ENCODE measurements around the gene GABRD.
"Not testable (repeated sequence)": the region's sequence is repeated elsewhere in the genome, so short reads cannot be mapped to it uniquely, and the experiment has no call there.

The GABRD gene

DNA sequence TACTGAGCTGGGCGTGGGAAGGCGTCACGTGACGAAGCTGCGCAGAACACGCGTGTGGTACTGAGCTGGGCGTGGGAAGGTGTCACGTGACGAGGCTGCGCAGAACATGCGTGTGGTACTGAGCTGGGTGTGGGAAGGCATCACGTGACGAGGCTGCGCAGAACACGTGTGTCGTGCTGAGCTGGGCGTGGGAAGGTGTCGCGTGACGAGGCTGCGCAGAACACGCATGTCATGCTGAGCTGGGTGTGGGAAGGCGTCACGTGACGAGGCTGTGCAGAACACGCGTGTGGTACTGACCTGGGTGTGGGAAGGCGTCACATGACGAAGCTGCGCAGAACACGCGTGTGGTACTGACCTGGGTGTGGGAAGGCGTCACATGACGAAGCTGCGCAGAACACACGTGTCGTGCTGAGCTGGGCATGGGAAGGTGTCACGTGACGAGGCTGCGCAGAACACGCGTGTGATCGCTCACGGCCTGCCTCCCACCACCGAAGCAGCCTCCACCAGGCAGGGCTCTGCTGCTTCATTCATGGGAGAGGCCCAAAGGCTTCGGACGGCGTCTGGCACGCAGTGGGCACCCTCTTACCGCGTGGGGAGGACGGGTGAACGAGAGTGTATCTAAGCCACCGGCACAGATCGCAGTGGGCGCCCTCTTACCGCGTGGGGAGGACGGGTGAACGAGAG is 39.5 kb upstream of the GABRD start:
- no peaks in the 10 kb centered on the region for H3K4me1 ChIP-seq (ENCODE audit: control extremely low read depth in 1 of 4, control insufficient read depth in 4 of 4, insufficient read depth in 4 of 4, low read length in 3 of 4)
- H3K4me3 ChIP-seq (ENCODE audit: control insufficient read depth in 1 of 7, extremely low read depth in 1 of 7, insufficient read depth in 4 of 7, low read depth in 2 of 7, low read length in 6 of 7) = no peak overlapping the region
- 94% methylated on average over 51 of the region's 61 CpGs for WGBS (ENCODE audit: insufficient coverage)
- DNase-seq = no peak
- no peaks in the 10 kb centered on the region for H3K36me3 ChIP-seq (ENCODE audit: control insufficient read depth in 4 of 4, insufficient read depth in 4 of 4, low read length in 3 of 4)
- peaks cover 0 to 5% (median 0%) of the 10 kb centered on the region in 5 experiments for H3K27me3 ChIP-seq (replicated peaks in 2 of 5; ENCODE audit: control insufficient read depth in 4 of 5, insufficient read depth in 5 of 5, low read length in 4 of 5)
- ChIA-PET CTCF (interaction anchor here (0.8 kb wide), 1 partner anchor 36 kb away, joined by 3 read pairs; no protein-coding TSS in a partner anchor), POLR2A (no interaction called here)
- H3K27ac ChIP-seq (ENCODE audit: insufficient read depth in 1 of 2, low read depth in 1 of 2, low read length in 2 of 2, poor library complexity in 1 of 2, severe bottlenecking in 2 of 2) = no peak overlapping the region
- peaks cover 0 to 9% (median 0%) of the 10 kb centered on the region in 5 experiments for H3K9me3 ChIP-seq (ENCODE audit: control extremely low read depth in 1 of 5, control insufficient read depth in 4 of 5, insufficient read depth in 2 of 5, low read depth in 1 of 5, low read length in 4 of 5)

DNA sequence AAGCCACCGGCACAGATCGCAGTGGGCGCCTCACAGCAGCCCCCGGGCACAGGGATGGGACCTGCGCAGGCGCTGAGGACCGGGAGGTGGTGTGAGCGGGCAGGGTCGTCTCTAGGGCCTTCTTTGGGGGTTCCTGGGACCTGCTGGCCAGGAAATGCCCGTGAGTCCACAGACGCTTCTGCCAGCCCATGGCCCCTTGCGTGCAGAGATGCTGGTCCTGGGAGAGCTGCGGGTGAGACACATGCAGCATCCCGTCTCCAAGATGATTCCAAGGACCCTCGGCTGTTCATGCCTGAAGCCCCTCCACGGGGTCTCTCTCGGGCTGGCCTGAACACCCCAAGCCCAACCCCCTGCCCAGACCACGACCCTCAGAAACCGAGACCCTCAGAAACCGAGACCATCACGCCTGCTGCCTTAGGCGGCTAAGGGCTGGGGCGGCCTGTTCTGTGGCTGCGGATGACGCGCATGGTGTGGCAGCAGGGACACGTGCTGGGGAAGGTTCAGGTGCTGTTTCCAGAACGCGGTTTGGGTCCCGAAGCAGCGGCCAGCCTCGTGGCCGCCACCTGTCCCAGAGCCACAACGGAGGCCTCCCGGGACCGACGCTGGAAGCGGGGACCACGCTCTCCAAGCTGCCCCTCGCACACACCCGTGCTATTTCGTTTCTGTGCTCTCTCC is 38.5 kb upstream of the GABRD start:
- Histone ChIP-seq H3K4me3 (ENCODE audit: control insufficient read depth in 1 of 7, extremely low read depth in 1 of 7, insufficient read depth in 4 of 7, low read depth in 2 of 7, low read length in 6 of 7) (no peak overlapping the region), H3K27me3 (replicated peaks in 2 of 5; ENCODE audit: control insufficient read depth in 4 of 5, insufficient read depth in 5 of 5, low read length in 4 of 5) (peaks cover 0 to 4% (median 0%) of the 10 kb centered on the region in 5 experiments), H3K36me3 (ENCODE audit: control insufficient read depth in 4 of 4, insufficient read depth in 4 of 4, low read length in 3 of 4) (no peaks in the 10 kb centered on the region), H3K4me1 (ENCODE audit: control extremely low read depth in 1 of 4, control insufficient read depth in 4 of 4, insufficient read depth in 4 of 4, low read length in 3 of 4) (no peaks in the 10 kb centered on the region), H3K27ac (ENCODE audit: insufficient read depth in 1 of 2, low read depth in 1 of 2, low read length in 2 of 2, poor library complexity in 1 of 2, severe bottlenecking in 2 of 2) (no peak overlapping the region), H3K9me3 (ENCODE audit: control extremely low read depth in 1 of 5, control insufficient read depth in 4 of 5, insufficient read depth in 2 of 5, low read depth in 1 of 5, low read length in 4 of 5) (peaks cover 0 to 9% (median 0%) of the 10 kb centered on the region in 5 experiments)
- CTCF ChIA-PET = no interaction called here
- 93% methylated on average over 41 of the region's 42 CpGs for WGBS (ENCODE audit: insufficient coverage)
- POLR2A ChIA-PET = no interaction called here
- DNase-seq = no peak

DNA sequence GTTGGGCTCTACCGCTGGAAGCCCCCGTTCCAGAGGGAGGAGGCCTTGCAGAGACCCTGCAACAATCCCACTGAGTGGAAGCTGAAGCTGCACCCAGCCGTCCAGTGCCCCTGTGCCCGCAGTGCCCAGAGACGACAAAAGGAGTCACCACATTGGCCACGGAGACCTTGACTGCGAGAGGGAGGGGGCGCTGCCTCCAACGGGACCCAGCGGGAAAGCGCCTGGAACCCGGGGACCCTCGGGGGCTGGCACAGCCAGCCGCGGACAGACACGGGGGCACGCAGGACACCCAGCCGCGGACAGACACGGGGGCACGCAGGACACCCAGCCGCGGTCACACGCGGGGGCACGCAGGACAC is 38.0 kb upstream of the GABRD start:
- WGBS (ENCODE audit: insufficient coverage) = 99% methylated on average over 20 of the region's 26 CpGs
- POLR2A ChIA-PET = no interaction called here
- H3K4me3 ChIP-seq (ENCODE audit: control insufficient read depth in 1 of 7, extremely low read depth in 1 of 7, insufficient read depth in 4 of 7, low read depth in 2 of 7, low read length in 6 of 7) = no peak overlapping the region
- H3K4me1 ChIP-seq (ENCODE audit: control extremely low read depth in 1 of 4, control insufficient read depth in 4 of 4, insufficient read depth in 4 of 4, low read length in 3 of 4) = no peaks in the 10 kb centered on the region
- CTCF ChIA-PET = no interaction called here
- H3K36me3 ChIP-seq (ENCODE audit: control insufficient read depth in 4 of 4, insufficient read depth in 4 of 4, low read length in 3 of 4) = no peaks in the 10 kb centered on the region
- no peak for DNase-seq
- no peak overlapping the region for H3K27ac ChIP-seq (ENCODE audit: insufficient read depth in 1 of 2, low read depth in 1 of 2, low read length in 2 of 2, poor library complexity in 1 of 2, severe bottlenecking in 2 of 2)
- peaks cover 0 to 9% (median 0%) of the 10 kb centered on the region in 5 experiments for H3K9me3 ChIP-seq (ENCODE audit: control extremely low read depth in 1 of 5, control insufficient read depth in 4 of 5, insufficient read depth in 2 of 5, low read depth in 1 of 5, low read length in 4 of 5)
- H3K27me3 ChIP-seq (replicated peaks in 2 of 5; ENCODE audit: control insufficient read depth in 4 of 5, insufficient read depth in 5 of 5, low read length in 4 of 5) = peaks cover 0 to 4% (median 0%) of the 10 kb centered on the region in 5 experiments

DNA sequence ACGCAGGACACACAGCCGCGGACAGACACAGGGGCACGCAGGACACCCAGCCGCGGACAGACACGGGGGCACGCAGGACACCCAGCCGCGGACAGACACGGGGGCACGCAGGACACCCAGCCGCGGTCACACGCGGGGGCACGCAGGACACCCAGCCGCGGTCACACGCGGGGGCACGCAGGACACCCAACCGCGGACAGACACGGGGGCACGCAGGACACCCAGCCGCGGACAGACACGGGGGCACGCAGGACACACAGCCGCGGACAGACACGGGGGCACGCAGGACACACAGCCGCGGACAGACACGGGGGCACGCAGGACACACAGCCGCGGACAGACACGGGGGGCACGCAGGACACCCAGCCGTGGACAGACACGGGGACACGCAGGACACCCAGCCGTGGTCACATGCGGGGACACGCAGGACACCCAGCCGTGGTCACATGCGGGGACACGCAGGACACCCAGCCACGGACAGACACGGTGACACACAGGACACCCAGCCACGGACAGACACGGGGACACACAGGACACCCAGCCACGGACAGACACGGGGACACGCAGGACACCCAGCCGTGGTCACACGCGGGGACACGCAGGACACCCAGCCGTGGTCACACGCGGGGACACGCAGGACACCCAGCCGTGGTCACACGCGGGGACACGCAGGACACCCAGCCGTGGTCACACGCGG is 37.4 kb upstream of the GABRD start:
- H3K9me3 ChIP-seq (ENCODE audit: control extremely low read depth in 1 of 5, control insufficient read depth in 4 of 5, insufficient read depth in 2 of 5, low read depth in 1 of 5, low read length in 4 of 5); H3K4me1 ChIP-seq (ENCODE audit: control extremely low read depth in 1 of 4, control insufficient read depth in 4 of 4, insufficient read depth in 4 of 4, low read length in 3 of 4); H3K27ac ChIP-seq (ENCODE audit: insufficient read depth in 1 of 2, low read depth in 1 of 2, low read length in 2 of 2, poor library complexity in 1 of 2, severe bottlenecking in 2 of 2); H3K27me3 ChIP-seq (replicated peaks in 2 of 5; ENCODE audit: control insufficient read depth in 4 of 5, insufficient read depth in 5 of 5, low read length in 4 of 5); H3K4me3 ChIP-seq (ENCODE audit: control insufficient read depth in 1 of 7, extremely low read depth in 1 of 7, insufficient read depth in 4 of 7, low read depth in 2 of 7, low read length in 6 of 7); DNase-seq; POLR2A ChIA-PET; H3K36me3 ChIP-seq (ENCODE audit: control insufficient read depth in 4 of 4, insufficient read depth in 4 of 4, low read length in 3 of 4): not testable (repeated sequence)
- CTCF ChIA-PET = interaction anchor here (0.6 kb wide), 1 partner anchor 79 kb away, joined by 3 read pairs; no protein-coding TSS in a partner anchor
- 98% methylated on average over 54 of the region's 73 CpGs for WGBS (ENCODE audit: insufficient coverage)

DNA sequence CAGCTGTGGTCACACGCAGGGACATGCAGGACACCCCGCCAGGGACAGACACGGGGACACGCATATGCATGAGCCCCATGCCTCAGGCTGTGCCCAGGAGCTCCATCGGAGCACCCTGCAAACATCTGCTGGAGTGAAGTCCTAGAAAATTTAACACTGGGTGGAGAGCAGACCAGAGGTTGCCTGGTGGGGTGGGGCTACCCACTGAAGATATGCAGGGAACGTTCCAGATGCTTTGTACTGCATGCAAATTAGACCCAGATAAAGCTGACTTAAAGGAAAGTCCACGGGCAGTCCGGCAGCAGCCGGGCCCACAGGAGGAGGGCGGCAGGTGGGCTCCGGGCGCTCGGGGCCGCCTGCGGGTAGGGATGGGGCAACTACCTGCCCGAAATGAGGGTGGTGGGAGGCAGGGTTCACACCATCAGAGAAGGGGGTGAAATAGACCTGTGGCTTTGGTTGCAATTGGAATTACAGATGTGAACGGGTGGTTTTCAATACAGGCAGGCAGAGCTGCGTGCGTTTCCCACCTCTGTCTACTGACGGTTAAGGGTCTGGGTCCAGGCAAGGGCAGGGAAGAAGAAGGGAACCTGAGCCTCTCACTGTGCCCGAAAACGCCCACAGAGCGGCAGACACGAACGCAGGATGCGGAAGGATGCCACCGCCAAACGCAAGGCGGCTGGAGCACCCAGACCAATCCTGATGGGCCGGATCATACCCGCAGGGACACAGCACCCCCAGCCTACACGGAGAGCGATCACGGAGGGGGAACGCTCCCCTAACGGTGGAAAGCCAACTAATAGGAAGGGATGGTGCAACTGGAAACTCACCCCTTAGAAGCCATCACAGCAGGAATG is 36.5 kb upstream of the GABRD start:
- WGBS (ENCODE audit: insufficient coverage) = 94% methylated on average over 33 of the region's 36 CpGs

DNA sequence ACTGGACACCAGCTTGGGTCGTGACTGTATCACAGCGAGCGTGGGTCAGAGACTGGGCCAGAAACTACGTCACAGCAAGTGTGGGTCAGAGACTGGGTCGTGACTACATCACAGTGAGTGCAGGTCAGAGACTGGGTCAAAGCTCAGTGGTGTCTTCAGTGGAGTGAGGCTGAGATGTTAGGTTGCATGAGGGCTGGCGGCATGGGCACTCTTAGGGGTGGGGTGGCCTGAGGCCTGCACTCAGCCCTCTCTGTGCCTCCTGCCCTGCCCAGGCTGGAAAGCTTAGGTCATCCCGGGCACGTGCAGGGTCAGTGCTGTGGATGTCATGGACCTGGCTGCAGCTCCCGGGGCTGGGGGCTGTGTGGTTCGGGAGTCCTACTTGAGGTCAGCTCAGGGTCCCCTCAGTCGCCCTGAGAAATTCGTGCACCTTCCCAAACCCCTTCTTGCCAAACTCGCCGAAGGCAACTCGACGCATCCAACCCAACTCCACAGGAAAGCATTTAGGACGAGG is 34.5 kb upstream of the GABRD start:
- CTCF ChIA-PET = interaction anchor here (1.1 kb wide), 1 partner anchor 36 kb away, joined by 3 read pairs; no protein-coding TSS in a partner anchor
- H3K9me3 ChIP-seq (ENCODE audit: control extremely low read depth in 1 of 5, control insufficient read depth in 4 of 5, insufficient read depth in 2 of 5, low read depth in 1 of 5, low read length in 4 of 5) = peaks cover 0 to 4% (median 0%) of the 10 kb centered on the region in 5 experiments
- WGBS (ENCODE audit: insufficient coverage) = 91% methylated on average over 12 of the region's 17 CpGs

More for the DNA sequence above, 36.5 kb upstream of the GABRD start:
- POLR2A ChIA-PET = no interaction called here
- peaks cover 0 to 9% (median 0%) of the 10 kb centered on the region in 5 experiments for H3K9me3 ChIP-seq (ENCODE audit: control extremely low read depth in 1 of 5, control insufficient read depth in 4 of 5, insufficient read depth in 2 of 5, low read depth in 1 of 5, low read length in 4 of 5)
- DNase-seq = no peak
- CTCF ChIA-PET = interaction anchor here (0.6 kb wide), 1 partner anchor 80 kb away, joined by 3 read pairs; no protein-coding TSS in a partner anchor
- no peak overlapping the region for H3K27ac ChIP-seq (ENCODE audit: insufficient read depth in 1 of 2, low read depth in 1 of 2, low read length in 2 of 2, poor library complexity in 1 of 2, severe bottlenecking in 2 of 2)
- H3K36me3 ChIP-seq (ENCODE audit: control insufficient read depth in 4 of 4, insufficient read depth in 4 of 4, low read length in 3 of 4) = no peaks in the 10 kb centered on the region
- peaks cover 0 to 2% (median 0%) of the 10 kb centered on the region in 5 experiments for H3K27me3 ChIP-seq (replicated peaks in 2 of 5; ENCODE audit: control insufficient read depth in 4 of 5, insufficient read depth in 5 of 5, low read length in 4 of 5)
- no peaks in the 10 kb centered on the region for H3K4me1 ChIP-seq (ENCODE audit: control extremely low read depth in 1 of 4, control insufficient read depth in 4 of 4, insufficient read depth in 4 of 4, low read length in 3 of 4)
- no peak overlapping the region for H3K4me3 ChIP-seq (ENCODE audit: control insufficient read depth in 1 of 7, extremely low read depth in 1 of 7, insufficient read depth in 4 of 7, low read depth in 2 of 7, low read length in 6 of 7)

More for the DNA sequence above, 34.5 kb upstream of the GABRD start:
- POLR2A ChIA-PET = no interaction called here
- H3K4me3 ChIP-seq (ENCODE audit: control insufficient read depth in 1 of 7, extremely low read depth in 1 of 7, insufficient read depth in 4 of 7, low read depth in 2 of 7, low read length in 6 of 7) = no peak overlapping the region
- peaks cover 0 to 14% (median 0%) of the 10 kb centered on the region in 5 experiments for H3K27me3 ChIP-seq (replicated peaks in 2 of 5; ENCODE audit: control insufficient read depth in 4 of 5, insufficient read depth in 5 of 5, low read length in 4 of 5)
- no peak overlapping the region for H3K27ac ChIP-seq (ENCODE audit: insufficient read depth in 1 of 2, low read depth in 1 of 2, low read length in 2 of 2, poor library complexity in 1 of 2, severe bottlenecking in 2 of 2)
- no peaks in the 10 kb centered on the region for H3K36me3 ChIP-seq (ENCODE audit: control insufficient read depth in 4 of 4, insufficient read depth in 4 of 4, low read length in 3 of 4)
- no peak for DNase-seq
- H3K4me1 ChIP-seq (ENCODE audit: control extremely low read depth in 1 of 4, control insufficient read depth in 4 of 4, insufficient read depth in 4 of 4, low read length in 3 of 4) = no peaks in the 10 kb centered on the region
